PFSK-1 (cell line): ENCODE measurements around the gene FGF14.

Experiments used
- FOXP2 ChIP-seq: optimal IDR thresholded peaks from 2 replicates; pipeline ENCODE3; 2011; ENCODE audit warnings: borderline replicate concordance, control low read depth, inconsistent platforms; ENCODE audit not compliant: insufficient read depth; ENCODE audit errors: extremely low read length, extremely low read depth
- POLR2AphosphoS5 ChIP-seq: IDR thresholded peaks from 2 replicates; pipeline ENCODE4 v1.6.1; 2012; ENCODE audit warnings: low read depth, mild to moderate bottlenecking, control low read depth, low read length, moderate library complexity
- SIN3A ChIP-seq: IDR thresholded peaks from 2 replicates; pipeline ENCODE4 v1.6.1; 2012; ENCODE audit warnings: mild to moderate bottlenecking, low read length, moderate library complexity, borderline replicate concordance; ENCODE audit not compliant: insufficient read depth
- TAF1 ChIP-seq: IDR thresholded peaks from 2 replicates; pipeline ENCODE4 v1.6.1; 2012; ENCODE audit warnings: low read length, control low read depth, borderline replicate concordance; ENCODE audit not compliant: insufficient read depth
- TF ChIP-seq, protein P1 (sequence below), 2 experiments: IDR thresholded peaks; 2 replicates each; pipeline versions ENCODE4 v1.6.1 to v1.8.0; 2011 to 2012; ENCODE audit warnings: low read depth in 2 of 2, low read length in 2 of 2, control low read depth in 1 of 2, inconsistent platforms in 1 of 2, mild to moderate bottlenecking in 1 of 2, moderate library complexity in 1 of 2; ENCODE audit not compliant: insufficient read depth in 1 of 2

FGF14 gene

DNA sequence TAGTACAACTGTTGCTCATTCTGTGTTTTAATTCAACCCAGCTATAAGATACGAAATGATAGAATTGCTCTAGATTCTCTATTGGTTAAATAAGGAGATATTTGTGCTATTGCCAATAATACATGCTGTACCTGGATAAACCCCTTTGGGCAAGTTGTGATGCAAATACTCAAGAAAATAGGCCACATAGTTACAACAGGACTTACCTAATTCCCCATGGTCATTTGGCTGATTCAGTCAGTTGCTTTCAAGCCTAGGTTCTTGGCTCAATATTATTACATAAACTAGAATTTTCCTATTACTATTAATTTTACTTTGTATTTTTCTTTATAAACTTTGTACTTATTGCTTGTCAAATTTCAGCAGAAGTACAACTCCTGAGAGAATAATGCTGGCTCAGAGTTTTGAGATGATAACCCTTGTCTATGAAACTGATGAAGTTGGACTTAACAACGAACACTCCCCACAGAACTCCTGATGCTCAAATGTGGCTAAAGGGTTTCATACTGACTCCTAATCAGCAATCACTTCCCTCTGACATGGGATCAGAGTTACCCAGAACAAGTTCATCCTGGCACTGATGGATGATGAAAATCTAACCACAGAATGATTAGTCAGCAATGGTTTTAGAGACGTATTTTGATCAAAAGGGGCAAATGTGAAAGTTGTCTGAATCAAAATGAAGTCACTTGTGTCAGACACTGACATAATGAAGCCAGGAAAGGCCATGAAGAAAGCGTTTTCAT is 728.3 kb downstream of the FGF14 start:
- no peak for TF ChIP-seq POLR2AphosphoS5
- no peak for TF ChIP-seq TAF1
- TF ChIP-seq, protein P1, sequence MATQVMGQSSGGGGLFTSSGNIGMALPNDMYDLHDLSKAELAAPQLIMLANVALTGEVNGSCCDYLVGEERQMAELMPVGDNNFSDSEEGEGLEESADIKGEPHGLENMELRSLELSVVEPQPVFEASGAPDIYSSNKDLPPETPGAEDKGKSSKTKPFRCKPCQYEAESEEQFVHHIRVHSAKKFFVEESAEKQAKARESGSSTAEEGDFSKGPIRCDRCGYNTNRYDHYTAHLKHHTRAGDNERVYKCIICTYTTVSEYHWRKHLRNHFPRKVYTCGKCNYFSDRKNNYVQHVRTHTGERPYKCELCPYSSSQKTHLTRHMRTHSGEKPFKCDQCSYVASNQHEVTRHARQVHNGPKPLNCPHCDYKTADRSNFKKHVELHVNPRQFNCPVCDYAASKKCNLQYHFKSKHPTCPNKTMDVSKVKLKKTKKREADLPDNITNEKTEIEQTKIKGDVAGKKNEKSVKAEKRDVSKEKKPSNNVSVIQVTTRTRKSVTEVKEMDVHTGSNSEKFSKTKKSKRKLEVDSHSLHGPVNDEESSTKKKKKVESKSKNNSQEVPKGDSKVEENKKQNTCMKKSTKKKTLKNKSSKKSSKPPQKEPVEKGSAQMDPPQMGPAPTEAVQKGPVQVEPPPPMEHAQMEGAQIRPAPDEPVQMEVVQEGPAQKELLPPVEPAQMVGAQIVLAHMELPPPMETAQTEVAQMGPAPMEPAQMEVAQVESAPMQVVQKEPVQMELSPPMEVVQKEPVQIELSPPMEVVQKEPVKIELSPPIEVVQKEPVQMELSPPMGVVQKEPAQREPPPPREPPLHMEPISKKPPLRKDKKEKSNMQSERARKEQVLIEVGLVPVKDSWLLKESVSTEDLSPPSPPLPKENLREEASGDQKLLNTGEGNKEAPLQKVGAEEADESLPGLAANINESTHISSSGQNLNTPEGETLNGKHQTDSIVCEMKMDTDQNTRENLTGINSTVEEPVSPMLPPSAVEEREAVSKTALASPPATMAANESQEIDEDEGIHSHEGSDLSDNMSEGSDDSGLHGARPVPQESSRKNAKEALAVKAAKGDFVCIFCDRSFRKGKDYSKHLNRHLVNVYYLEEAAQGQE (IDR thresholded peaks at IDR 0.05; ENCODE audit: insufficient read depth in 1 of 2, low read depth in 2 of 2, low read length in 2 of 2) = no peak
- no peak for TF ChIP-seq SIN3A
- TF ChIP-seq FOXP2 = no peak

GRCh38 chr13:101661839-101662238 is 740.0 kb downstream of the FGF14 start:
- TF ChIP-seq, protein P1 (IDR thresholded peaks at IDR 0.05; ENCODE audit: insufficient read depth in 1 of 2, low read depth in 2 of 2, low read length in 2 of 2) = no peak
- TF ChIP-seq FOXP2 (no peak), POLR2AphosphoS5 (no peak), TAF1 (no peak), SIN3A (no peak)
